ENCODE data around the gene SKAP1.
A peak's percentile ranks its signal among the peaks of the same experiment; 100 is the strongest.
"Not testable (repeated sequence)": the region's sequence is repeated elsewhere in the genome, so short reads cannot be mapped to it uniquely, and the experiment has no call there.

The SKAP1 gene

GRCh38 chr17:48282303-48282702 lies 147.7 kb downstream of the SKAP1 start:
- no peak for DNase-seq (ENCODE audit: low read depth)

- DNase-seq (ENCODE audit: low read depth), result no peak
These were observed 151.1 kb downstream of the SKAP1 start for GRCh38 chr17:48278760-48279491.

DNA sequence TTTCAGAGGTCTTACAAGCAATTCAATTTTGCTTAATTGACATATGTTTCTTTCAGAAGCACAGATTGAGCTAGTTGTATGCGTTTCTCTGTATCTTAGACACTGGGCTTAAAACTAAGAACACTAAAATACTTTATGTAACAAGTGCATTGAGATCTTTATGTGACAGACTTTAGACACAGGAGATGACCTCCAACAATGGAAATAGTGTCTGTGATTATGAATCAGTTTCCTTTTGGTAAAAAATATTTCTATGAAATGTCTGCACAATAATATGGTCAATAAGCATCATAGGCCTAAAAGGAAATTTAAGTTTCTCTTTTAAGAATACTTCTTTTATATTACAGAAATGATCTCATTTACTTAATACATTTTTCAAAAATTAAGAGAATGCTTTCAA lies 153.2 kb downstream of the SKAP1 start:
- DNase-seq (ENCODE audit: low read depth), result no peak

DNA sequence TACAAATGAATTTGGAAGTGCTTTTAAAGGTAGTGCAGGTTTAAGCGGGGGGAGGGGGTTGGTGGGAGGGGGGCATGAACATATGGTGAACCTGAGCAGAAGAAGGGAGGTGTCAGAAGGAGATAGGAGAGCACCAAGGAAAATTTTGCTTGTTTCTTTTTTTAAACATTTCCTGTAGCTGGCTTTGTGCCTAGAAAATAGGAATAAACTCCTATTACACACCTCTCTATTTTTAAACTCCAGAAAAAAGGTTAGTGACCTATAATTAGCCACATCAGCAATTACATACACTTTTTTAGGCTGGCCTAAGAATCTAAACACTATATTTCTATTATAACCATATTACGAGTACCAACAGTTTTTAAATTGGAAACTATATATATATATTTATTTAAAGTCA lies 159.1 kb downstream of the SKAP1 start:
- no peak for DNase-seq (ENCODE audit: low read depth)

DNA sequence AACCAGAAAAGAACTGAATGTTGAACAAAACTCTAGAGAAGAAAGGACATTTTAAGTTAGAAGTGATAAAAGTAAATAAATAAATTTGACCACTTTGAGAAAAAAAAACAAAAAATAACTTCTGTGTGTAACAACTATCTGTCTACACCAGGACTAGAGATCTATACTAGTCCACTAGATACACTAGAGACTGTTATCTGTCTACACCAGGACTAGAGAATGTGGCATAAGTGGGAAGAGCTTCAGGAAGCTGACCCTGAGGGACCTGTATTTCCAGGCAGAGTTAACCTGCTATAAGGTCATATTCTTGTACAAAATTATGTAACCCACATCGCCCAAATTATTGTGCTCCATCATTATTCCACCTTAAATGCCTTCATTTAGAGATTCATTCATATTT lies 160.8 kb downstream of the SKAP1 start:
- no peak for DNase-seq (ENCODE audit: low read depth)

DNA sequence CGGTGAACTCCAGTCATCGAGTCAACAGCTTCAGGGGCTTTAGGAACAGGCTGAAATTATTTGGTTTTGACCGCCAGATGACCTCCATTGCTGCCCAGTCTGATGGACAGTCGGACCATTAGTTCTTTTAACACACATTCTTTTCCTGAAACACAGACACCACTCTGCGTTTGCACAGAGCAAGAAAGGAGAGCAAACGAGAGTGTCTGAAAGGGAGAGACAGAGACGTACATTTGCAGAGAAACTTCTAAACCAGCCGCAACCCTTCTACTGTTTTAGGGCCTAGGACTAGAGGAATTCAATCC lies 166.3 kb downstream of the SKAP1 start:
- no peak for DNase-seq (ENCODE audit: low read depth)

DNA sequence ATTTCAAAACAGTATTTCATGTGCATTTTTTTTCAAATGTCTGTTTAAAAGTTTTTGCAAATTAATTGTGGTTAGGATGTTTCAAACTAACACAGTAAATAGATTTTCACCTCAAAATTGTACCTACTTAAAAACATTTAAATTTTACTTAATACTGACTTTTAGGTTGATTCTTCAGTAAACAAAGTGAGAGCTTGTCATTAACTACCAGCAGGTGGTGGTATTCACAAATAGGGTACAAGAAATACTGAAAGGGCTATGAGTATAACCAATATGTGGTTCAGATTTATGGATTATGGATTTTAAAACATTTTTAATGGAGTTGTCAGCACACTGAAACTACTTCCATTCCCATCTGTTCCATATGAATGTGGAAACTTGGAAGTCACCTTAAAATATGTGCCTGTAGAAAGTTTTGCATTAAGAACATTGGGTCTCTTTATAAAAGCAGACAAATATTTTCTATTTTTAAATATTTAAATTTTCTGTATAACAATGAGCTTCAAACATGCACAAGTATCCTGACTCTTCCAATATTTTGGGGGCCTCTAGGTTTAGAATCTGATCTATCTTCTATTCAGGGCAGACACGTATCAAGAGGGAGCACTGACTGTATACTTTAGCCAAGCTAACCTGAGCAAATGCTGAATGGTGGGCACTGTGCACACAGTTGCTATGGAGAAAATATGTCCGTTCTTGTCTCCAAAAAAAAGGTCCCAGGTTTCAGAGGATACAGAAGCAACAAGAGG lies 166.9 kb downstream of the SKAP1 start:
- peak; percentile 60 for DNase-seq (ENCODE audit: low read depth)

DNA sequence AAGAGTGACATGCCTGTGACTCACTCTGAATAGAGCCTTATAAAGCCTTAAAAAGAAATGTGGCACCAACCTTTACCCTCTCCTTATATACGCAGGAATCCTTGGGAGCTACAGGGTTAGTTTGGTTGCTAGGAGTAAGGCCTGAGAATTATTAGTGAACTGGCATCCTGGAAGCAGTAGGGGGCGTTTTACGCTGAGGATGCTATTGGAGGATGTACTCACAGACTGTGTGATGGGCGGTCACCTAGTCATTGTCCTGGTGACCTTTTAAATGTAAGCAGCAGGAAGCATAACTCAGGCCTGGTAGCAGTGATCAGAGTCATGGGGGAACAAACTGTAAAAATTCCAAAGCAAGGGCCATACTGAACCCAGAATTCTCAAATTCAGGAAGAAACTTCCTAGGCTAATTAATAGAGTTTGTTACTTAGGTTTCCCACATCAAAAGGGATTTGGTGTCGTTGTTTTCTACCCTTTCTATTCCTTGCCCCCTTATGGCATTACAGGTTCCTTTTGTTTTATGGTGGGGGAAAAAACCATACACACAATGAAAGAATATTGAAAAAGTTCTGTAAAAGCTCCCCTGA lies 168.6 kb downstream of the SKAP1 start:
- peak; percentile 82 for DNase-seq (ENCODE audit: low read depth)

DNA sequence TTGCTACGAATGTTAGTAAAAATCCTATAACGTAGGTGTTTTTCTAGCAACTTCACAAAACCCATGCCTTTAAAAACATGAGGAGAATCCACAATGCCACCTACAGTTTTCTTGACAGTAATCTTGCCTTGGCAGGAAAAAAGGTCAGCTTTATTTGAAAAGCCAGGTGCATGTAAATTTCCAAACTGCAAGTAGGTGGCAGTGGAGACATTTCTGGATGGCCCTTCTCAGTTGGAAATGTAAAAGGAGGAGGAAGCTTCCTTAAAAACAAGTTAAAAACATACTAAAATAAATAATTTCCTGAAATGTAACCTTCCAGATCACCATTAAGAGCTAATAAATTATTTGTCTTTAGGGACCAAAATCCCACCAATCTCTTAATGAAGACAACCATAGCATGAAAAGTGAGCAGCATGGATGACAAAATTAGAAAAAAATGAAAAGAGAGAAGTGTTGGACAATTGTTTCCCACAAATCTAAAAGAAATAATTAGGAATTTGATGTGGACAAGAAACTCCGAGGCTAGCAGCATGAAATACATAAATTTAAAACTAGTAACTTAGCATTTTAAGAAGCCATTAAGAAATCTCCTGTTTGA lies 170.2 kb downstream of the SKAP1 start:
- DNase-seq (ENCODE audit: low read depth), result peak; percentile 72

- DNase-seq (ENCODE audit: low read depth), result no peak
These were observed 171.7 kb downstream of the SKAP1 start for GRCh38 chr17:48258331-48258730.

DNA sequence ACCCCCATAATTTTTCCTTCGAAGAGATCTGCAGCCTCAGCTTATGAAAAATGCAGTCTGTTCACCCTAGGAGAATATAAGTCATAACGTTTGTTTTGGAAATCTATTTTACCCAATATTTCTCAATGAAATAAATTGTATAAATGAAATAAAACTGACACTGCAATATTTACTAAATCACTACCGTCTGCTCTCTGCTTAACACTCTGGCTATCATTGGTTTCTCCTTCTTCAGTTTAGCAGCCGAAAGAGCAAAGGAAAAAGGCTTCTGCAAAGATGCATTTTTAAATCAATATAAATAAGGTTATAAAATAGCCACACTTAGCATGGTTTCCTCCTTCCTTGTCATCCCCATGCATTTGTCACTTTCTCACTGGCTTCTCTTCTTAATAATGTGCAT lies 174.3 kb downstream of the SKAP1 start:
- no peak for DNase-seq (ENCODE audit: low read depth)

- peak; percentile 52 for DNase-seq (ENCODE audit: low read depth)
These were observed 175.1 kb downstream of the SKAP1 start for GRCh38 chr17:48254896-48255295.

DNA sequence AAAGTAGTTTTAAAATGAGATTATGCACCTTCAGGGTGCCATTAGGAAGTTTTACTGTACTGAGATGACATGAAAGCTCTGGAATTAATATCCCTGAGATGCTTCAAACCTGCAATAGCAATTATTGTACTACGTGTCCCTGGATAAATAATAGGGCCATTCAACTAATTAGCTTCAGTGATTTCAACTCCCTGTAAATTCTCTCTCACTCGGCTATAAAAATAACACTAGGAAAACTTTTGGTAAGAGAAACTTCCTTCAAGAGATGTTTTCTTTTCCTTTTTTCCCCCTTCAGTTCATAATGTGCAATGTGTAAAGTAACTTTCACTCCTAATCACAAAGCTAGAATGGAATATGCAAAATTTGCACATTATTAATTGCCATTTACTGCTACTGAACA lies 176.0 kb downstream of the SKAP1 start:
- no peak for DNase-seq (ENCODE audit: low read depth)

GRCh38 chr17:48251950-48252349 lies 178.1 kb downstream of the SKAP1 start:
- DNase-seq (ENCODE audit: low read depth), result no peak

- DNase-seq (ENCODE audit: low read depth), result no peak
These were observed 179.1 kb downstream of the SKAP1 start for GRCh38 chr17:48250949-48251348.

DNA sequence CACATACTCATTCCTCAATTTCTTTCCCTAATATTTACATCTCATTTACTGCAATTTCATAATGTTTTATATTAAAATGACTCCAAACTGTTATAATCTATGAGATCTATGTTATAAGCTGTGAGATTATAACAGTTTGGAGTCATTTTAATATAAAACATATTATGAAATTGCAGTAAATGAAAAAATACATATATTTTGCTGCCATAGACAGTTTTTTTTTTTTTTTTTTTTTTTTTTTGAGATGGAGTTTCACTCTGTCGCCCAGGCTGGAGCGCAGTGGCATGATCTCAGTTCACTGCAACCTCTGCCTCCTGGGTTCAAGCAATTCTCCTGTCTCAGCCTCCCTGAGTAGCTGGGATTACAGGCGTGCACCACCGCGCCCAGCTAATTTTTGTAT lies 180.0 kb downstream of the SKAP1 start:
- not testable (repeated sequence) for DNase-seq (ENCODE audit: low read depth)

DNA sequence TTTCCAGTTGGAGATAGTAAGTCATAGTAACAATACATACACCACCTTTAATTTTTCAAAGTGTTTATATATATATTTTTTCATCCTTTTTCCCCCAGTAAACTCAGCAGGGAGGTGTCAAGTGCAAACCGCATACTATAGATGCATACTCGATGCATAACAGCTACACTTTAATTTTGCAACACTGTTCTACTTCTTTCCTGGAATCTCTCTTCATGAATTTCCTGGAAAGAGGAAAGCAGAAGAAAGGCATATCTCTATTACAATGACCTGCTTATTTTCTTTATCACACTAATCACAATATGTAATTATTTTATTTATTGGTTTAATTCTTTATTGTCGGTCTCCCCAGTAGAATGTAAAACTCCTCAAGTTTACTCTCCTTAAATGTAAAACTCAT lies 182.4 kb downstream of the SKAP1 start:
- no peak for DNase-seq (ENCODE audit: low read depth)

DNA sequence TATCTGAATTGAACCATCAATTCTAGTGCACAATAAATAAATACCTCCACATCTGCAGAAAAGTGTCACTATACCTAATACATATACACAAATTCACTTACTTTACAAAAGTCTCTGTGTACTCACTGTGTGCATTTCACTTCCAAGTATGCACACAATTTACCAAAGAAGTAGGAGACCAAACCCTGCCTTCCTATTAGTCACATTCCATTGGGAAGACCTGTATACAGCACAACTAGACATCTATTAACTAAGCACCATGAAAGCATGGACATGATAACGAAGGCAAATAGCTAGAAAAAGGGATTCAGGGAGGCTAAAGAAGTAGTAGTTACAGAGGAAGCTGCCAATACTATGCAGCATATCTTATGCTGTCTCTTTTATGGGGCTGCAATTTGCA lies 183.0 kb downstream of the SKAP1 start:
- DNase-seq (ENCODE audit: low read depth), result no peak

DNA sequence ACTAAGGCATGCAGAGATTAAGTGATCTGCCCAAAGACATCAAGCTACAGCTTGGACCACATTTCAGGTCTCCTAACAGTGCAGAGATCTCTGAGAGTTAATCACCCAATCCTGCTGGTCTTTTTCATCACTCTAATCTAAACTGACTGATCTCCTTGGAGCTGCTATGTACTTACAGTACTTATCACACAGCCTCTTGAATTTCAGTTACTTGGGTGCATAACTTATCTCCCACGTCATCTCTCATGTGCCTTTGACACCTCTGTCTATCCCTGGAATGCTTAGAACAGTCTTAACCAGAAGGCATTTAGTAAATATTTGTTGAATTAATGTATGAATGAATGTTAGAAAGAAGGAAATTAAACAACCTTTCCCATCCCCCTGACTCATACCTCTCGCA lies 183.4 kb downstream of the SKAP1 start:
- DNase-seq (ENCODE audit: low read depth), result peak; percentile 96

DNA sequence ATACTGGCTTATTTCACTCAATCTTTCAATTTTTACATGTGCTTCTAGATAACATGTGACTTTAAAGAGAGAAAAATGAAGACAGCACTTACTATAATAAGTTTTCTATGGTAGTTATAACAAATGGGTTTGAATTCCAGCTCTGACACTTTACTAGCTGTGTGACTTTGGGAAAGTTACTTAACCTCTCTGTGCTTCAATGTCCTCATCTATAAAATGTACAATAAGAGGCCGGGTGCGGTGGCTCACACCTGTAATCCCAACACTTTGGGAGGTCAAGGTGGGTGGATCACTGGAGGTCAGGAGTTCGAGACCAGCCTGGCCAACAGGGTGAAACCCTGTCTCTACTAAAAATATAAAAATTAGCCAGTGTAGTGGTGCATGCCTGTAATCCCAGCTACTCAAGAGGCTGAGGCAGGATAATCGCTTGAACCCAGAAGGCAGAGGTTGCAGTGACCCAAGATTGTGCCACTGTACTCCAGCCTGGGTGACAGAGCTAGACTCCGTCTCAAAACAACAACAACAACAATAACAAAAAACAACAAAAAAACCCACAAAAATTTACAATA lies 184.5 kb downstream of the SKAP1 start:
- DNase-seq (ENCODE audit: low read depth), result not testable (repeated sequence)

DNA sequence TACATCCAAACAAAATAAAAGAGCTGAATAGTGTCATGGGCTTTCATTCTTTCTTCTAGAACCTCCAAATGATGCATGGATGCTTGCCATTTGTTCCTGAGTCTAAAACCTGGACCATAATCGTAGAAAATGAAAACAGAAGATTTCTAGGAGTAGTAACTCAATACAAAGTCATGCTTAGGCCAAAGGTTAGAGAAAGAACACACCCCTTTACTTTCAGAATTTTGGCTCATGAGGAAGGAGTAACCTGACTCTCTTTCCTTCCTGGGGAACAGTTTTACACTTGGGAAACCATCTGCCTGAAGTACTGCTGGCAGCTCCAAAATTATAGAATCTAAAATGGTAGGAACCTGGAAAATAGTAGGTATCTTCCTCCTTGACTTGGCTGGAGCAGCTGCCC lies 185.2 kb downstream of the SKAP1 start:
- DNase-seq (ENCODE audit: low read depth), result peak; percentile 61

DNA sequence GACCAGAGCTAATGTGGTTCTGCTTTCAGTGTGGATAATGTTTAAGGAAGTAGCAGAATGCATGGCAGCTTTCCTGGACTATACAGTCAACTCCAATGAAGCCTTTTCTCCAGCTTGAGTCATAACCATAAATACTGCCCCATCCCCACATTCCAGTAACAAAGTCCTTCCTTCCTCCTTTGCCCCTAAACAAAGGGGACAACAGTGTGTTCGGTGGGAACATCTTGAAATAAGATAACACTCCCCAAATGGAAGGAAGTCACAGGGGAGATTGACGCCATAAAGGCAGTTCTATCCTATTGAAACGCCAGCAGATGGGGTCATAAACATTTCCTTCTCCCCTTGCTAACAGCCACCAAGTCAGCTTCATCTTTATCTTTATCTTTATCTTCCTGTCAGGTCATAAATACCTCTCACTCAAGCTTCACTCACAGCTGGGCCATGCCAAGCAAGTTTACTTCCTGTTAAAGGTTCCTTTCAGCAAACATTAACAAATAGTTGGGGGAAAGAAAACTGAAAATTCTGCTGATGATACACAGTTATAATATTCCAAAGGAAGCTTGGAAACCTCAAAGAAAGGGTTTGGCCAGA lies 185.8 kb downstream of the SKAP1 start:
- DNase-seq (ENCODE audit: low read depth), result peak; percentile 93

All from ELR (cell line).